B cell (primary cell): ENCODE measurements around the gene LKAAEAR1. TPM values are rescaled to one million over a fixed set of nuclear protein-coding genes. Genes with fewer than 3 reads are reported as not detected.

Experiments
- ATAC-seq: fragments of 200-7000 bp; cut with Tn5 transposase; one replicate; pipeline ENCODE4 v1.10.0; 2021; ENCODE audit warnings: low read depth, mild to moderate bottlenecking, moderate number of reproducible peaks, moderate library complexity
- CTCF ChIA-PET: fragments of 350-600 bp; sonication (Branson Sonifier 250); formaldehyde crosslinking; loops from one replicate; lab custom pipeline; 2021; ENCODE audit warnings: antibody characterized with exemption, inconsistent platforms; lab: Charles Lee
- POLR2A ChIA-PET: fragments of 350-600 bp; sonication (Branson Sonifier 250); formaldehyde crosslinking; loops from one replicate; lab custom pipeline; 2021; ENCODE audit warnings: antibody characterized with exemption; lab: Charles Lee
- DNase-seq: peaks from one replicate; pipeline ENCODE4 v3.0.0; 2013
- H2AFZ ChIP-seq: 2 replicates; pipeline ENCODE4 v1.6.1; 2012; ENCODE audit warnings: mild to moderate bottlenecking, low read depth, low read length; ENCODE audit not compliant: insufficient read depth, poor library complexity, severe bottlenecking
- H3K27ac ChIP-seq, 2 donors: 1 replicate in 1 of 2; 2 replicates in 1 of 2; pipeline ENCODE4 v1.5.1; 2012 to 2013; ENCODE audit warnings: low read length in 2 of 2, mild to moderate bottlenecking in 2 of 2, moderate library complexity in 1 of 2
- H3K27me3 ChIP-seq, 4 experiments: fragments of 200-600 bp in 1 of 4; sonication (generic) in 1 of 4; replicated peaks in 1 of 4; 1 replicate in 2 of 4; 2 replicates in 2 of 4; pipeline versions ENCODE4 v1.6.1 to v1.7.0; 2013 to 2016; ENCODE audit warnings: low read length in 3 of 4, mild to moderate bottlenecking in 2 of 4, mixed read lengths in 1 of 4, moderate library complexity in 1 of 4; ENCODE audit not compliant: insufficient read depth in 4 of 4, control insufficient read depth in 3 of 4; ENCODE audit errors: control extremely low read depth in 1 of 4
- H3K36me3 ChIP-seq, 2 experiments: replicated peaks in 1 of 2; 1 replicate in 1 of 2; 2 replicates in 1 of 2; pipeline versions ENCODE4 v1.6.1 to v1.7.1; 2013; ENCODE audit warnings: low read length in 1 of 2; ENCODE audit not compliant: insufficient read depth in 2 of 2, control insufficient read depth in 1 of 2; ENCODE audit errors: control extremely low read depth in 1 of 2, extremely low read depth in 1 of 2
- H3K4me1 ChIP-seq, 2 donors: fragments of 200-600 bp in 1 of 2; sonication (generic) in 1 of 2; 1 replicate in 1 of 2; 2 replicates in 1 of 2; pipeline versions ENCODE4 v1.5.1 to v1.6.1; 2013 to 2017; ENCODE audit warnings: low read length in 2 of 2; ENCODE audit not compliant: control insufficient read depth in 2 of 2, insufficient read depth in 2 of 2
- H3K4me2 ChIP-seq: replicated peaks from 2 replicates; pipeline ENCODE3; 2012; ENCODE audit warnings: mild to moderate bottlenecking, low read depth, low read length; ENCODE audit not compliant: poor library complexity, severe bottlenecking
- H3K4me3 ChIP-seq, 5 experiments: fragments of 200-600 bp in 1 of 5; sonication (generic) in 1 of 5; 1 replicate in 3 of 5; 2 replicates in 2 of 5; pipeline versions ENCODE4 v1.5.1 to v1.7.0; 2011 to 2016; ENCODE audit warnings: low read length in 4 of 5, mild to moderate bottlenecking in 4 of 5, low read depth in 2 of 5, control low read depth in 1 of 5, moderate library complexity in 1 of 5; ENCODE audit not compliant: insufficient read depth in 1 of 5; ENCODE audit errors: control extremely low read depth in 1 of 5, extremely low read depth in 1 of 5
- H3K79me2 ChIP-seq: fragments of 200-600 bp; sonication (generic); one replicate; pipeline ENCODE4 v1.6.0; 2016; ENCODE audit warnings: low read length; ENCODE audit not compliant: control insufficient read depth, insufficient read depth
- H3K9ac ChIP-seq: fragments of 200-600 bp; sonication (generic); 2 replicates; pipeline ENCODE4 v1.6.1; 2017; ENCODE audit warnings: mild to moderate bottlenecking, low read length, moderate library complexity
- H3K9me3 ChIP-seq, 3 donors: one replicate each; pipeline versions ENCODE4 v1.6.1 to v1.7.1; 2013; ENCODE audit warnings: low read length in 2 of 3; ENCODE audit not compliant: control insufficient read depth in 2 of 3, insufficient read depth in 1 of 3; ENCODE audit errors: control extremely low read depth in 1 of 3
- H4K20me1 ChIP-seq: 2 replicates; pipeline ENCODE4 v1.6.0; 2012; ENCODE audit warnings: mild to moderate bottlenecking, low read length; ENCODE audit not compliant: insufficient read depth, control insufficient read depth, poor library complexity, severe bottlenecking
- H3K27ac Mint-ChIP-seq: one replicate; pipeline ENCODE4 v1.8.0; 2021; ENCODE audit warnings: mixed read lengths
- H3K27me3 Mint-ChIP-seq: one replicate; pipeline ENCODE4 v1.8.0; 2021; ENCODE audit warnings: mixed read lengths
- H3K4me1 Mint-ChIP-seq: one replicate; pipeline ENCODE4 v1.8.0; 2021; ENCODE audit warnings: mixed read lengths
- H3K4me3 Mint-ChIP-seq: one replicate; pipeline ENCODE4 v1.8.0; 2021; ENCODE audit warnings: mixed read lengths
- H3K9me3 Mint-ChIP-seq: one replicate; pipeline ENCODE4 v1.8.0; 2022; ENCODE audit warnings: mixed read lengths; ENCODE audit not compliant: insufficient read depth
- CTCF ChIP-seq: fragments of 200-600 bp; IDR thresholded peaks from one replicate; pipeline ENCODE4 v1.8.0; 2022; ENCODE audit warnings: antibody characterized with exemption, mild to moderate bottlenecking
- EZH2 ChIP-seq: IDR thresholded peaks from 2 replicates; pipeline ENCODE4 v1.6.1; 2012; ENCODE audit warnings: borderline replicate concordance, low read depth, mild to moderate bottlenecking, moderate library complexity, low read length; ENCODE audit not compliant: insufficient read depth, poor library complexity, severe bottlenecking
- WGBS: methylation state at CpG from one replicate; pipeline ENCODE4 v1.1.5; 2013; ENCODE audit warnings: missing lambda C conversion rate; ENCODE audit not compliant: insufficient coverage; 5-methylcytosine and 5-hydroxymethylcytosine counted together
- intact Hi-C: fragments of 100-400 bp; cut with micrococcal nuclease; formaldehyde crosslinking; loops from one replicate; pipeline ENCODE4 v1.10.0; 2022
- polyA plus RNA-seq: library from polyadenylated mRNA; depleted of rRNA; stranded (reverse); fragments of >200 nt; gene quantifications from 2 replicates; pipeline ENCODE4 v1.2.3, GENCODE V29; 2012
- total RNA-seq, 2 donors: library from RNA; stranded (reverse); fragments of 120-200 nt in 1 of 2; gene quantifications; 1 replicate in 1 of 2; 2 replicates in 1 of 2; pipeline versions ENCODE4 v1.2.3 to v1.2.4, GENCODE V29; 2013 to 2022

Gene LKAAEAR1
- total and polyA plus RNA-seq, 2 donors (not counting 1 experiment from before 2014, with no cell fraction given): 1.9 TPM; not detected in 1

- H3K27me3 ChIP-seq: peaks cover 0 to 68% (median 27%) of the 10 kb centered on the region in 4 experiments
- POLR2A ChIA-PET: no interaction called here
- no peaks in the 10 kb centered on the region for H4K20me1 ChIP-seq
- DNase-seq (no peak), ATAC-seq (no peak)
- peaks cover 27% of the 10 kb centered on the region for H3K27me3 Mint-ChIP-seq
- no peak overlapping the region for H3K4me3 ChIP-seq
- no peak overlapping the region for H3K4me2 ChIP-seq
- WGBS: 30% methylated on average over 12 of the region's 17 CpGs
- no peaks in the 10 kb centered on the region for H3K9me3 Mint-ChIP-seq
- intact Hi-C loops: no loop called here
- no peak for TF ChIP-seq CTCF
- TF ChIP-seq EZH2: no peak
- CTCF ChIA-PET: interaction anchor here (0.6 to 2.3 kb wide), 7 partner anchors 11 to 71 kb away, joined by 3 to 10 read pairs (median 4); partner anchors contain the start of genes OPRL1 and RGS19
- no peaks in the 10 kb centered on the region for H3K79me2 ChIP-seq
- H3K27ac Mint-ChIP-seq: no peak overlapping the region
- H3K27ac ChIP-seq: no peak overlapping the region
- no peak overlapping the region for H3K4me3 Mint-ChIP-seq
- H3K9ac ChIP-seq: no peak overlapping the region
- H3K4me1 Mint-ChIP-seq: peaks cover 18% of the 10 kb centered on the region
- peaks cover 20 to 26% of the 10 kb centered on the region in 2 donors for H3K4me1 ChIP-seq
- peaks cover 0 to 18% (median 0%) of the 10 kb centered on the region in 3 donors for H3K9me3 ChIP-seq
- H2AFZ ChIP-seq: no peak overlapping the region
- no peaks in the 10 kb centered on the region for H3K36me3 ChIP-seq
Measured at GRCh38 chr20:64053841-64054661, 30.1 kb downstream of the LKAAEAR1 start.
